ENCODE results near the gene SSH2.
A peak's percentile ranks its signal among the peaks of the same experiment; 100 is the strongest.

GRCh38 chr17:29933379-29933778 is 3.4 kb upstream of the SSH2 start:
- no peak for TF ChIP-seq ZEB2 (tag by site-specific recombination; IDR thresholded peaks at IDR 0.05)
- TF ChIP-seq, protein P1, sequence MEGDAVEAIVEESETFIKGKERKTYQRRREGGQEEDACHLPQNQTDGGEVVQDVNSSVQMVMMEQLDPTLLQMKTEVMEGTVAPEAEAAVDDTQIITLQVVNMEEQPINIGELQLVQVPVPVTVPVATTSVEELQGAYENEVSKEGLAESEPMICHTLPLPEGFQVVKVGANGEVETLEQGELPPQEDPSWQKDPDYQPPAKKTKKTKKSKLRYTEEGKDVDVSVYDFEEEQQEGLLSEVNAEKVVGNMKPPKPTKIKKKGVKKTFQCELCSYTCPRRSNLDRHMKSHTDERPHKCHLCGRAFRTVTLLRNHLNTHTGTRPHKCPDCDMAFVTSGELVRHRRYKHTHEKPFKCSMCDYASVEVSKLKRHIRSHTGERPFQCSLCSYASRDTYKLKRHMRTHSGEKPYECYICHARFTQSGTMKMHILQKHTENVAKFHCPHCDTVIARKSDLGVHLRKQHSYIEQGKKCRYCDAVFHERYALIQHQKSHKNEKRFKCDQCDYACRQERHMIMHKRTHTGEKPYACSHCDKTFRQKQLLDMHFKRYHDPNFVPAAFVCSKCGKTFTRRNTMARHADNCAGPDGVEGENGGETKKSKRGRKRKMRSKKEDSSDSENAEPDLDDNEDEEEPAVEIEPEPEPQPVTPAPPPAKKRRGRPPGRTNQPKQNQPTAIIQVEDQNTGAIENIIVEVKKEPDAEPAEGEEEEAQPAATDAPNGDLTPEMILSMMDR (tag by site-specific recombination; IDR thresholded peaks at IDR 0.05) = 0 out of 2 replicates have a peak, but pooled peaks have one; percentile 11
- no peak for TF ChIP-seq PRDM4 (tag by site-specific recombination; IDR thresholded peaks at IDR 0.05)
- no peak for TF ChIP-seq ZNF670 (tag by site-specific recombination; IDR thresholded peaks at IDR 0.05; ENCODE audit: low read depth)
- TF ChIP-seq, protein P2, sequence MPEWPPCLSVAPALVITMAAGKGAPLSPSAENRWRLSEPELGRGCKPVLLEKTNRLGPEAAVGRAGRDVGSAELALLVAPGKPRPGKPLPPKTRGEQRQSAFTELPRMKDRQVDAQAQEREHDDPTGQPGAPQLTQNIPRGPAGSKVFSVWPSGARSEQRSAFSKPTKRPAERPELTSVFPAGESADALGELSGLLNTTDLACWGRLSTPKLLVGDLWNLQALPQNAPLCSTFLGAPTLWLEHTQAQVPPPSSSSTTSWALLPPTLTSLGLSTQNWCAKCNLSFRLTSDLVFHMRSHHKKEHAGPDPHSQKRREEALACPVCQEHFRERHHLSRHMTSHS (tag by site-specific recombination; IDR thresholded peaks at IDR 0.05) = no peak
- TF ChIP-seq SP2 (tag by site-specific recombination; IDR thresholded peaks at IDR 0.05) = no peak
- TF ChIP-seq, protein P3, sequence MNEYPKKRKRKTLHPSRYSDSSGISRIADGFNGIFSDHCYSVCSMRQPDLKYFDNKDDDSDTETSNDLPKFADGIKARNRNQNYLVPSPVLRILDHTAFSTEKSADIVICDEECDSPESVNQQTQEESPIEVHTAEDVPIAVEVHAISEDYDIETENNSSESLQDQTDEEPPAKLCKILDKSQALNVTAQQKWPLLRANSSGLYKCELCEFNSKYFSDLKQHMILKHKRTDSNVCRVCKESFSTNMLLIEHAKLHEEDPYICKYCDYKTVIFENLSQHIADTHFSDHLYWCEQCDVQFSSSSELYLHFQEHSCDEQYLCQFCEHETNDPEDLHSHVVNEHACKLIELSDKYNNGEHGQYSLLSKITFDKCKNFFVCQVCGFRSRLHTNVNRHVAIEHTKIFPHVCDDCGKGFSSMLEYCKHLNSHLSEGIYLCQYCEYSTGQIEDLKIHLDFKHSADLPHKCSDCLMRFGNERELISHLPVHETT (tag by site-specific recombination; IDR thresholded peaks at IDR 0.05) = no peak
- no peak for TF ChIP-seq ELK4 (IDR thresholded peaks at IDR 0.05; ENCODE audit: borderline replicate concordance, low read depth, low read length)
- no peak for TF ChIP-seq ZNF664 (tag by site-specific recombination; IDR thresholded peaks at IDR 0.05)
- TF ChIP-seq ZNF354C (tag by site-specific recombination; IDR thresholded peaks at IDR 0.05; ENCODE audit: borderline replicate concordance, low read depth) = no peak

Data from HEK293 (cell line).